Mammary epithelial cell (primary cell): ENCODE data around the gene TBCCD1.

ENCODE experiments used
- EZH2 ChIP-seq: IDR thresholded peaks from 2 replicates; pipeline ENCODE4 v1.6.1; 2012; ENCODE audit warnings: low read length, inconsistent platforms, borderline replicate concordance
- TF ChIP-seq, protein P1 (sequence below), 2 donors: IDR thresholded peaks in 1 of 2; conservative IDR thresholded peaks in 1 of 2; 2 replicates each; pipeline ENCODE4 v1.5.1; 2011 to 2012; ENCODE audit warnings: inconsistent platforms in 2 of 2, low read length in 2 of 2, mild to moderate bottlenecking in 2 of 2, control low read depth in 1 of 2, low read depth in 1 of 2; ENCODE audit not compliant: insufficient read depth in 1 of 2; ENCODE audit errors: extremely low read depth in 1 of 2

DNA sequence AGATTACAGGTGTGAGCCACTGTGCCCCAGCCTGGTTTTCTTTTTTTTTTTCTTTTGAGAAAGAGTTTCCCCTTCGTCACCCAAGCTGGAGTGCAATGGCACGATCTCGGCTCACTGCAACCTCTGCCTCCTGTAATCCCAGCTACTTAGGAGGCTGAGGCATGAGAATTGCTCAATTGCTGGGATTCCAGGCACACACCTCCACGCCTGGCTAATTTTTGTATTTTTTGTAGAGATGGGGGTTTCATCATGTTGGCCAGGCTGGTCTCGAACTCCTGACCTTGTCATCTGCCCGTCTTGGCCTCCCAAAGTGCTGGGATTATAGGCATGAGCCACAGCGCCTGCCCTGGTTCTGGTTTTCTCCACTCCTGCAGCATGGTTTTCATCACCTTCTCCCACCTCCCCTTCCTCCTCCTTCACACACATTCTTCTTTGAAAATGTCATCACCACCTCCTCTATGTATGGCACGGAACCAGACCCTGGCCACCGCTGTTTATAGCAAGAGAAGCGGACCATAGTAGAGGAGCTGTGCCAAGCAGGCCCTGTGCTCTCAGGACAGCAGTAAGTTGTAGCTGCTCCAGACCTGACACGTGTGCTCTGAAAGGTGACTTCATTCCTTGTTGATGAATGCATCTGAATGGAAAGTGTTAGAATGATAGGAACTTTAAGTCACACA is 31.1 kb upstream of the TBCCD1 start:
- TF ChIP-seq, protein P1, sequence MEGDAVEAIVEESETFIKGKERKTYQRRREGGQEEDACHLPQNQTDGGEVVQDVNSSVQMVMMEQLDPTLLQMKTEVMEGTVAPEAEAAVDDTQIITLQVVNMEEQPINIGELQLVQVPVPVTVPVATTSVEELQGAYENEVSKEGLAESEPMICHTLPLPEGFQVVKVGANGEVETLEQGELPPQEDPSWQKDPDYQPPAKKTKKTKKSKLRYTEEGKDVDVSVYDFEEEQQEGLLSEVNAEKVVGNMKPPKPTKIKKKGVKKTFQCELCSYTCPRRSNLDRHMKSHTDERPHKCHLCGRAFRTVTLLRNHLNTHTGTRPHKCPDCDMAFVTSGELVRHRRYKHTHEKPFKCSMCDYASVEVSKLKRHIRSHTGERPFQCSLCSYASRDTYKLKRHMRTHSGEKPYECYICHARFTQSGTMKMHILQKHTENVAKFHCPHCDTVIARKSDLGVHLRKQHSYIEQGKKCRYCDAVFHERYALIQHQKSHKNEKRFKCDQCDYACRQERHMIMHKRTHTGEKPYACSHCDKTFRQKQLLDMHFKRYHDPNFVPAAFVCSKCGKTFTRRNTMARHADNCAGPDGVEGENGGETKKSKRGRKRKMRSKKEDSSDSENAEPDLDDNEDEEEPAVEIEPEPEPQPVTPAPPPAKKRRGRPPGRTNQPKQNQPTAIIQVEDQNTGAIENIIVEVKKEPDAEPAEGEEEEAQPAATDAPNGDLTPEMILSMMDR (conservative IDR thresholded peaks at IDR 0.05 in 1 of 2, IDR thresholded peaks at IDR 0.05 in 1 of 2; ENCODE audit: extremely low read depth in 1 of 2, insufficient read depth in 1 of 2, low read depth in 1 of 2, low read length in 2 of 2): no peak
- no peak for TF ChIP-seq EZH2
